Effector CD8-positive, alpha-beta T cell (primary cell): ENCODE results near the gene FNDC3B.
"Not testable (repeated sequence)": the region's sequence is repeated elsewhere in the genome, so short reads cannot be mapped to it uniquely, and the experiment has no call there.

ENCODE experiments used
- DNase-seq: peaks from one replicate; lab custom pipeline; 2025; lab: John Stamatoyannopoulos, UW

The FNDC3B gene

DNA sequence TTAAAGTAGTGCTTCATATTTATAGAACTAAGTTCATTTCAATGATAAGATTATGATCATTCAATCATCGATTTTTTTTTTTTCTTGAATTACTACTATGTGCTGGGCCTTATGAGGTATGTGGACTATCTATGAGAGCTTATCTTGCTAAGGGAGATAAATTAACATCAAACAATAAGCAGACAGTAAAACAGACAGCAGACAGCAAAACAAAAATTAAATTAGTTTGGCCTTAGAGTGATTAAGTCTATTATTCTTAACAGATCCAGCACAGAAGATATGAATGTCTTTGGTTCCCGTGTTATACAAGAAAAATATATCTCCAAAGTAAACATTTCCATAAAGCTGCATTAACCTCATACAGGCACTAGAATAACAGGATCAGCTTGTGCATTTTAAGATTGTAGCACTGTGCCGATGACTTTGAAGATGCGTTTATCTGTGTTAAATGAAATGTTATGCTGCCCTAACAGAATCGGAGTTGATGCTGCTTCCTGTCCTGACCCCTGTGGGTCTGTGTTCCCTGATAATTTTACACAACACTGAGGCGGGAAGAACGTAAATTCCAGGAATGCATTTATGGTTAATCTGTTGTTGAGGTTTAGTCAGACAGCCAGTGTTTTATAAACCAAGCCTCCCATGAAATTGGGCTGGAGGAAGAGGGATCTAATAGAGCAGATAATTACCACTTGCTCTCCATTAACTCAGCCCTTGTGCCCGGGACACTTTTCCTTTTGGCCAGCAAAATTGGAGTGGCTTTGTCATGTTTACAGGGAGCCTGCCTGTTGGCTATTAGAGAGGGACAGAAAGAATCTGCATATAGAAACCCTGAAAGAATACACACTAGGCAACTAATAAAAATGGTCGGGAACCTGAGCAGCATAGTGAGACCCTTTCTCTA lies 328.1 kb downstream of the FNDC3B start:
- no peak for DNase-seq

DNA sequence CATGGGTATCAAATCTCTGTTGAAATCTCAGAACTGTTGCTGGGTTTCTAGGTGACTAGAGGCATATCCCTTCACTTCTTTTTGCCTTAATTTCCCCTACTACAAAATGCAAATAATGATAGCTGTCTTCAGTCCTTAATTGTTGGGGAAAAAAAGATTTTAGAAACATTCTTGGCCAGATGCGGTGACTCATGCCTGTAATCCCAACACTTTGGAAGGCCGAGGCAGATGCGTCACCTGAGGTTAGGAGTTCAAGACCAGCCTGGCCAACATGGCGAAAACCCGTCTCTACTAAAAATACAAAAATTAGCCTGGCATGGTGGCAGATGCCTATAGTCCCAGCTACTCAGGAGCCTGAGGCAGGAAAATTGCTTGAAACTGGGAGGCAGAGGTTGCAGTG lies 329.2 kb downstream of the FNDC3B start:
- not testable (repeated sequence) for DNase-seq

DNA sequence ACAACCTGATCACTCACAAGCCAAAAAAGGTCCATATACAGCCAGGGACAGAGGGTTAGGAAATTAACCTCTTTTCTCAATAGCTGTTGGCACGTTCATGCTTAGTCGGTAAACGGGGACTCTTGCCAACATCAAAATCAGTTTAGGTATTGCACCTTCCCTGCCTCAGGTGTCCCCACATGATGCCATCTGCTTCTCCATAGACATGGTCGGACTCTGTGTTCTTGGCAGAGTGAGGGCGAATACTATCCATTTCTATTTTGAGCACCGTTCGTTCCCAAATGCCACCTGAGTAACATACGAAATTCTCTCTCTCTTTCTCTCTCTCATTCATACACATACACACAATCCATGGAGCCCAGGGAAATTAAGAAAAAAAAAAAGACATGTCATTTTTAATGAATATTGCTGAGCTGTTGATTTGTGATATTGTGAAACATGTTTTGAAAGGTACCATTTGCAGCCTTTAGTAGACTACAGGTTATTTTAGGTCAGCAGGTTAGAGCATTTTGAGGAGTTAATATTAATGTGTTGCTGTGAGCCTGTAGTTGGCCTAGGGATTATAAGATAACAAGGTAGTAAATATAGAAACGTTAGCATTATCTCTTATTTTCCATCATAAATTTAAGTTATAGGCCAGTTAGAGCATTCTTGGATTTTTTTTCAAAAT lies 330.3 kb downstream of the FNDC3B start:
- no peak for DNase-seq

DNA sequence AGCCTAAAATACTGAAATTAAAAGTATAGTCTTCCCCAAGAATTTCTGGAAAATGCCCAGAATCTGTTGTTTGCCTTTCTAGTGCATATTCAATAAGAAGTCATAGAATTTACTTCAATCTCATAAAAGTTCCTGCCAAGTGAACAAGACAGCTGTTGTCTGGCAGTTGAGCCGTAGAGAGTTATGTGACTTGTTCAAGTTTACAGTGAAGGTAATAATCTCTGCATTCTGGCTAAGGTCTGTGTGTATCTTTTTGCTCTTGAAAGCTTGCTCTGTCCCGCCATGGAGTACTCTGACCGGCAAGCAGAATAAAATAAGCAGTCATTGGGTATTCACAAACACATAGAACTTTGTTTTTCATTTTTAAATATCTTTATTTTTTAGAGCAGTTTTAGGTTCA lies 331.0 kb downstream of the FNDC3B start:
- DNase-seq: no peak

DNA sequence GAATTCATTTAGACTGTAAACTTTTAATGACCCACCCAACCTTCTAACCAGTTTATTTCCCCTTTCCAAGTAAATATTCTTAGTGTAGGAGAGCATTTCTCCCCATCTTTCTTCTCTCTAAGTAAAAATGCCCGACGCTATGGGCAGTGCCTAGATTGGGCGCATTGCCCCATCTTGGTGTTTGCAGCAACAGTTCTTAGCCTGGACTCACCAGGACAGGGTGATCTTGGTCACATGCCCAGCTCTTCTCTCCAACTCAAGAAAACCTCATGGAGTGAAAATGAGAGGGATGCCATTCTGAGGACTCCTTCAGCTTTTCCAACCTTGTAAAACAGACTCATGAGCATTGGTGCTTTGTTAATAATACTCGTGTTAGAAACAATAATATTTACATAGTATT lies 332.2 kb downstream of the FNDC3B start:
- no peak for DNase-seq

DNA sequence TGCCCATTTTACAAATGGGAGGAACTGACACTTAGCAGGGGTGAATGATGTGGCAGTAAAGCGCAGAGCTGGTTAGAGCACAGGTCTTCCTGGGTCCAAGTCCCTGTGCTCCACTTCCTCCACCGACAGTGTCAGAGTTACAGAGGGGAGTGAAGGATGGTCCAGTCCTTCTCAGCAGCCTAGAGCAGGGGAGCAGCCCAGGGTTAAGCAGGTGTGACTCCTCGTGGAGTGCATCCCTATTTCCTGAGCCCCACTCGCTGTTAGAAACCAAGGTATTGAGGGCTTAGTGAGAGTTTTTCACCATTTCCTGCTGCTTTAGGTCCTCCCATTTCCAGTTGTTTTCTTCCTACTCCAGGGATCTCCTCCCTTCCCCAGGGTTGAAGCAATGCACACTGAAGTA lies 333.5 kb downstream of the FNDC3B start:
- DNase-seq: no peak

DNA sequence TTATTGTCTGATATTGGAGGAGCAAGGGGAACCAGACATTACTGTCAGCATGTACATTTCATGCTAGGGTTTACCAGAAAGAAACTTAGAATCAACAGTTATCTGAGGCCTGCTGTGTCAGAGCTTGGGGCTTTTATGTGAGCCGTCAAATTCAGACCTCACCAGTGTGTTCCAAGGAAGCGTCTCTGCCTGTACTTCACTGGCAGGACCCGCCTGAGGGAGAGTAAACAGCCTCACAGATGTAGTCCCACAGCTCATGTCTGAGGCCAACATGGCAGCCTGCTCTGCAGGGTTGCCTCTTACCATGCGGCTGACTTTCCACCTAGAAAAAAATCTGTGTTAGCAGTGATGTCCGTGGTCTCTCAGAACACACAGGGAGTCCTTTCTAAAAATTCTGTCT lies 334.5 kb downstream of the FNDC3B start:
- DNase-seq: no peak

DNA sequence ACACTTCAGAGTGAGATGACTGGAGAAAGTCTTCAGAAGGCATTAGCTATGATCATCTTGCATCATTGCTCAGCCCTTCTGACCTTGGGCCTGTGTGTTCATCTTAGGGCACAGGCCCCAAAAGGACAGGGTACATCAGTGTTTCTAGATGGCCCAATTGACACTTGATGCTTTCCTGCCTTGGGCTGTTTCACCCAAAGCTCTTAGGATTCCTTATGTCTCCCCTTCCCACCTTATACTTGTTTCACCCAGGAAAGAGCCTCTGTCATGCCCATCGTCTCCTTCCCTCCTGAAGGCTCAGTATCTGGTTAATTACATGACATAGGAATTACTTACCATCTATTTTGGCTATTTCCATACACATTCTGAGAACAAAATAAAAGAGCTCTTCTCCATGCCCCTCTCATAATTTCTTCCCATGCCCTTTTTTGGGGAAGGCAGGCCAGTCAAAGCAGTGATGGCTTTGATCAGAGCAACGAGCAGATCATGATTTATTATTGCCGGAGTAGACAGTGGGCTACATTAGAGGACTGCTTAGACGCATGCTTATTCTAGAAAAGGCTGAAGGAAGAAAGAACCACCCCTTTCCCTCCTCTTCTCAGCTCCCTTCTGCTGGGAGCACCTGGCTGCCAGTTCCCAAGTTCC lies 335.9 kb downstream of the FNDC3B start:
- DNase-seq: no peak

DNA sequence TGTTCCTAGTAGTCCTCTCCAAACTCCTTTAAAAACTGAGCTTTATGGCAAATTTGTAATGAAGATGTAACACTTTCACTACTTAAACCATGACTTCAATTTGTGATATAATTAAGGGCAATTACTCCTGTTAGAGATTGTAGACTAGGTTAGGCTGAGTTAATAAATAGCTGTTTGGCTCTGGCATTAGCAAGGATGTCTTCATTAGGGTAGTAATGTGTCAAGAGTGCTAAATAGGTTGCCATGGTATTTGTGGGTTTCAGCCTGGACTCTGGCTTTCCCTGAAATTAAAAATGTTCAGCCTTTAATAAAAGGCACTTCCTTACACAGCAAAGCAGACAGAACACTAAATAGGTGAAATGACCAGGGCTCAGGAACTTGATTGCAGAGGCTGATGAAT lies 337.0 kb downstream of the FNDC3B start:
- no peak for DNase-seq

DNA sequence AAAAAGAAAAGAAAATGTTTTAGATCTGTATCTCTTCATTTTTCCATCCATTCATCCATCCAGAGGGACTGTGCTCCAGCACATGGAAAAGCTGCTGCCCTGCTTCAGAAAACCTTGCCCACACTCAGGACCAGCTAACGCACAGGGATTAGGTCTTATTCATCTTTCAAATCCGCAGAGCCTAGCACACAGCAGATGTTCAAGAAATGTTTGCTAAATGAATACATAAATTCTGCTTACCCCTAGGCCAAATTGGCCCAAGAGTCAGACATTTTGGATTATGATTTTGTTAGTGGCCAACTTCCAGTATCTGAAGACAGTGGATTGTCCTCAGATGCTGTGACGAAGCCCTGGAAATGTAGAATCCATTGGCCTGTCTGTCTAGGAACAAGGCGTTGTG lies 337.5 kb downstream of the FNDC3B start:
- no peak for DNase-seq

DNA sequence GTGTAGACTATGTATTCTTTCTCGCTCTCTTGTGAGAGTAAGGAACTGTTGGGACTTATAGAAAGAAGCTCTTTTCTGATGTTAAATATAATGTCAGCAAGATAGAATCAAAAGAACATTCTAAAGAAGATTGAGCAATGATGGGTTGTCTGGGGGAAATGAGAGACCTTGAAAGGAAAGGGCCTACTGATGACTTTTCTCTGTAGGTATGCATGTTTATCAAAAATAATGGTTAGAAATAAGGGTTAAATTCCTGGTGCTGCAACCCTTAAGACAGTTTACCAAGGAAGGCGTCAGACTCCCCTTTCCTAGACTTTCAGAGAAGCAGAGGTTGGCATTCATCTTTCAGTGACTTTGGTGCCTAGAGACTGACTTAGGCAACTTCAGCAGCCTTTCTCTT lies 339.1 kb downstream of the FNDC3B start:
- no peak for DNase-seq

DNA sequence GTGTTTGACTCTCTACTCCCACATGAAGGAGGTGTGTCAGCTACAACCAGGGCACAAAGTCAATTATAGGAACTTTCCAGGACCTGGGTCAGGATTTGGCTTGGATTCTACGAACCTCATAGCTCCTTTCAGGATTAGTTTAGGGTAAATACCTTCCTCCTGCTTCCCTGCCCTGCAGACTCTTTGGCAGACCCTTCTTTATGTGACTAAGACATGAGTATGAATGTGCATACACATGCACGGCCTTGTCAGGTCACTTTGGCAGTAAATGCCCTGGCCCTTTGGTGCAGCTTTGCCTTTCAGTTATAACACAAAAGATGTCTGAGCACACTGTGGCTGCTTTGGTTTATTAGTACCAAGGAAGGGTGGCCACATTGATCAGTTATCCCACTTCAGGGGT lies 340.0 kb downstream of the FNDC3B start:
- DNase-seq: no peak

DNA sequence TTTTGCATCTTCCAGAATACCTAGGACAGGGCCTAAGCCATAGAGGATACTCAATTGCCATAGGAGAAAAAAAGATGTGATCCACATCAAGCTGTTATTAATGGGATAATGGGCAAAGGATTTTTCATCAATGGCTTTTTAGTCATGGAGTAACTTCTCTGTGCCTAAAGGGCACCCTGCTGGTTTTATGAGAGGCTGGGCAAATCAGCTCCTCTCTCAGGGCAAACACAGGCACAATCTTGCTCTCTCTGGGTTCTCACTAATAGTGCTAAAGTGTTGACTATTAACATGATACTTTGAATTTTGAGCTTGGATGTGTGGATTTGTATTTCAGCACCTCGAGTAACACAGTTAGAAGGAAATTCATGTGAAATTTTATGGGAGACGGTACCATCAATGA lies 341.3 kb downstream of the FNDC3B start:
- no peak for DNase-seq

DNA sequence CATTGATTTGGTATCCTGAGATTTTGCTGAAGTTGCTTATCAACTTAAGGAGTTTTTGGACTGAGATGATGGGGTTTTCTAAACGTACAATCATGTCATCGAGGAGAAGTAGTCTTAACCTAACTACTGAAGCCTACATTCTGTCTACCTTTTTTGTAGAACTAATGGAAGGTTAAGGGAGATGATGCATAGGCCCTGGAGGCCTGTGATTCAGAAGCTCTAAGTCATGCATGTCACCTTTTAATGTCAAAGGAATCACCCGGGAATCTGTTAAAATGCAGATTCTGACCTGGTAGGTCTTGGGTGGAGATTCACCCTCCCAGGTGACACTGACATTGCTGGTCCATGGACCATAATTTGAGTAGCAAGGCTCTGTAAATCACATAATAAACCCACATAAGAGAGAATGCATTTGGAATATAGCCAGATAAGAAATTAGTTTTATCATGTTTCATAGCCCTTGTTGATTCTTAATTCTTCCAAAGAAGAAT lies 344.0 kb downstream of the FNDC3B start:
- no peak for DNase-seq

DNA sequence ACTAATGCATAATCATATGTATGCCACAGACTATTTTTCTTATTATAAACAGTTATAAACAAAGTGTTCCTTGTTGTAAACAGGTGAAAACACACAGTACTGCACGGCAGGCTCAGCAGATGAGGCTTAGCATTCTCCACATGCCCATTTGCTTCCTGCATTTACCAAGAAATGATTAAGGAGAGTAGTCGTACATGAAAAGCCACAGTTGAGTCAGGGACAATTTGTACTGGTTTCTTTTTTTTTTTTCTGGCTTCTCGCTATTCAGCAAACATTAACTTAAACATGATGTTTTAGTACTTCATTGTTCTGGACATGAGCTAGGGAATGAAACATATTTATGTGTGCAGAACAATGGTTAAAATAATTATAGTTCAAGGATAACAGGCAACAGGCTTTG lies 345.5 kb downstream of the FNDC3B start:
- DNase-seq: no peak

DNA sequence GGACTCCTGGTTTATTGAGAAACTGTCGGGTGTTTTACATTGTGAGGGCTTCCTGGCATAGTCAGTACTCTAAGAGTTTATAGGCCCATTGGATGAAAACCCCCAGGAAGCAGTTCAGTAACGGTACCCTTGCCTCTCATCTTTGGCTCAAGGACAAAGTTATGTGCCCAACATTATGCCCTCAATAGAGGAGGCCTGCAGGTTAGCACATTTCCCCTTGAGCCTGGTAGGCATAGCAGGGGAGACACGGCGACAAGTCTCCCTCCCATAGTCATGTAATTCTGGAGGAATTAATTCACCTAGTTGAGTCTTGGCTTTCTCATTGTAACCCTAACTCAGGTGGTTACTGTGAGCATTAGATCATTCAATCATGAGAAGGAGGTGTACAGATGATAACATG lies 348.4 kb downstream of the FNDC3B start:
- DNase-seq: no peak

DNA sequence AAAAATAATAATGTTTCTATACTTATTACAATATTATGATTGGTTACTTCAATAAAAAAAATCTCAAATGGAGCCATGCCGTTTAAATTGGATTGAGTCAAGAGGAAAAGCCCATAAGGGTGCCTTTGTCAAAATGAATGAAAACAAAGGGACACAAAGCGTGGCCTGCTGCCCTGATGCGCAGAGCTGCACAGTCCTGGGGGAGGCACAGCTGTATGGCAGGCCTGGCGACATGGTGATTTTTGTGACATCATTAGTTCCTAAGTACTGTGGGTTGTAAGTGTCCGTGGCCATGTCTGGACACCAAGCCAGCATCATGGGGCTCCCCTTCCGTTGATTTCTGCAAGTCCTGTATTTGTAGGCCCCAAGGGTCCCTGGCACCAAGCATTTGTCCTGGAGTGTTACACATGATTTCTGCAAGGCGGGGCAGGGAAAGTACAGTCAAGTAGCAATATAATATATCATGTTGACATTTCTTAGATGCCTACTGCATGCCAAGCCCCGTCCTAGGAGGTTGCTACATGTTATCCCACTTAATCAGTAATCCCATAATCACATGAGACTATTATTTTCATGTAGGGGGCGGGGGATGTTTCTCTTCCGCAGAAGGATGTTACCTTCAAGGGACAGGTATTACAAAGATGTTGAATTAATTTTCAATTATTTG lies 349.2 kb downstream of the FNDC3B start:
- DNase-seq: no peak

DNA sequence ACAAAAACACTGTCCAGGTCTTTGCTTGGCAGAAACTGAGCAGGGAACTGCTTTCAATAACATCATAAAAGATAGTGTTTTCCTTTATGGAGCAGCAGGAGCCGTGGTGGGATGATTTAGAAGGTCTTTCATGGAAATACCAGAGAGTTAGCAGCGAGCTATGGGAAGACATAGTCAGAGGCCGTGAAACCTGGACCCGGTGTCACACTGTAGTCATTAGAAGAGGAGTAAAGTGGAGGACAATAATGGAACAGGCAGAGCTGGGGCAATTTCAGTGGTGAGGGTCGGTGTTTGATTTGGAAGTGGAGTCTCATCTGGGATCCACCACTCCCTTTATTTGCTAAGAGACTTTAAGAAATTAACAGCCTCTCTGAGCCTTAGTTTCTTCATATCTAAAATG lies 351.4 kb downstream of the FNDC3B start:
- no peak for DNase-seq

DNA sequence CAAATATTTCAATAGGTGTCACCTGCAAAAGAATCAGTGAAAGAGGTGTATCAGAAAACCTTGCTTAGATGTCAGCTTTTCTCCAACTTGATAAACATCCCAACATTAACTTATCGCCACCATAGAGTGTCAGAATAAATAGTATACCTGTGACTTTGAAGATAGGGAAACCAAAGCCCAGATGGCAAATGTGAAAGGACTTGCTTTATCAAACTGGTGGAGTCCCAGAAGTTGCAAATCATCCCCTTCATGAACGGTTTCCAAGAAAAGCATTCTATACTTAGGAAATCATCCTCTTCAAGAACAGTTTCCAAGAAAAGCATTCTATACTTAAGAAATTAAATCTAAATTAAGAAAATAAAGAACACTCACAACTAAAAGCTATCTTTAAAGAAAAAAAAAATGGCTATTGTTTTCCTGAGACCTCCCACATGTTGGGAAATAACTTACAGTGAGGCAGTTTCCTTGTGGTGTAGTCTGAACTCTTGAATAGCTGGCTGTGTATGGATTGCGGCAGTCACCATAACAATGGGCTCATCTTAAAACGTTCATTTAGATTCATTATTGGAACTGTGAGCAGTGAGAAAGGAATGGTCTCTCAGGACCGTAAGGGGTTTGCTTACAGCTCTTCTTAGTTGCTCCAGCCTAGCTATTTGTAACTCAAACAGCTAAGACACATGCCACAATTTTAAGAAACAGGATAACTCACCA lies 352.4 kb downstream of the FNDC3B start:
- no peak for DNase-seq

DNA sequence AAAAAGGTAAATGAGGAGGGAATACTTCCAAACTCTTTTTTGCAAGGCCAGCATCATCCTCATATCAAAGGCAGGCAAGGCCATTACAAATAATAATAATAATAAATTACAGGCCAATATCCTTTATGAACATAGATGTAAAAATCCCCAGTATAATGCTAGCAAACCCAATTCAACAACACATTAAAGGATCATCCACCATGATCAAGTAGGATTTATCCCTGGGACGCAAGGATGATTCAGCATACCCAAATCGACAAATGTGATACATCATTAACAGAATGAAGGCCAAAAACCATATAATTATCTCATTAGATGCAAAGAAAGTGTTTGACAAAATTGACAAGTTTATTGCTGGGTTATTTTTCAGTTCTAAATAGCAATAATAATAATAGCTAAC lies 355.3 kb downstream of the FNDC3B start:
- DNase-seq: no peak

DNA sequence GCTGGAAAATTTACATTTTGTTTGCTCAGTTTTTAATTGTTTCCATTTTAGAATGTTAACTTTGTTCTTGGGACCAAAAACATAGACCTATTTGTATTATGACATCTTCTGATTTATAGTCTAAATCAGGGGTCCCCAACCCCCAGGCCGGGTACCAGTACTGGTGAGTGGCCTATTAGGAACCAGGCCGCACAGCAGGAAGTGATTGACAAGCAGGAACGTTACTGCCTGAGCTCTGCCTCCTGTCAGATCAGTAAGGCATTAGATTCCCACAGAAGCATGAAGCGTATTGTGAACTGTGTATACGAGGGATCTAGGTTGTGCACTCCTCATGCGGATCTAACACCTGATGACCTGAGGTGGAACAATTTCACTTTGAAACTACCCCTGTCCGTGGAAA lies 357.0 kb downstream of the FNDC3B start:
- no peak for DNase-seq
